Diencephalon (tissue), 1 donor: ENCODE data around the gene FIZ1. TPM values are rescaled to one million over a fixed set of nuclear protein-coding genes. Genes with fewer than 3 reads are reported as not detected.

ENCODE experiments used
- total RNA-seq: library from RNA; depleted of rRNA; stranded (reverse); fragments of >200 nt; gene quantifications from one replicate; pipeline ENCODE4 v1.2.3, GENCODE V29; 2014

FIZ1 gene
- total RNA-seq: 5.3 TPM

GRCh38 chr19:55599468-55599841 lies at the start of gene FIZ1:
Gene FIZ1, minus strand, starts transcription at chr19:55599517. Its CDS starts 1,652 bp downstream, at chr19:55597865.

GRCh38 chr19:55647732-55648584 lies 48.6 kb upstream of the FIZ1 start, which contains the start of gene CCDC106:
Gene CCDC106, plus strand, starts transcription at chr19:55648212. Its CDS starts 835 bp downstream, at chr19:55649047.

GRCh38 chr19:55643003-55643886 lies 43.9 kb upstream of the FIZ1 start, which contains the start of gene ZNF581:
Gene ZNF581, plus strand, starts transcription at chr19:55643649. Its CDS starts 923 bp downstream, at chr19:55644572.

GRCh38 chr19:55640577-55641425 lies 41.5 kb upstream of the FIZ1 start, which contains the start of gene ZNF580:
Gene ZNF580, plus strand, starts transcription at chr19:55641002. Its CDS starts 1,507 bp downstream, at chr19:55642509.

GRCh38 chr19:55624109-55625003 lies 25.0 kb upstream of the FIZ1 start, which contains the start of gene ZNF784:
Gene ZNF784, minus strand, starts transcription at chr19:55624566. Its CDS starts 5 bp downstream, at chr19:55624561.

GRCh38 chr19:55605637-55606470 lies 6.5 kb upstream of the FIZ1 start, which contains the start of gene ZNF865:
Gene ZNF865, plus strand, starts transcription at chr19:55605647. Its CDS starts 7,972 bp downstream, at chr19:55613619.

GRCh38 chr19:55599842-55600661 lies 735 bp upstream of the FIZ1 start, which contains the start of gene ZNF524:
Gene ZNF524, plus strand, starts transcription at chr19:55600288. Its CDS starts 1,825 bp downstream, at chr19:55602113.

GRCh38 chr19:55580628-55581144 lies 18.6 kb downstream of the FIZ1 start, which contains the start of gene ZNF579:
Gene ZNF579, minus strand, starts transcription at chr19:55580848. Its CDS starts 1,209 bp downstream, at chr19:55579639.

GRCh38 chr19:55545443-55545842 lies 53.9 kb downstream of the FIZ1 start, which contains the start of gene SBK3:
Gene SBK3, minus strand, starts transcription at chr19:55545543. Its CDS starts 0 bp downstream, at chr19:55545543.

Other genes with a start within 250 kb of the FIZ1 start
- gene COX6B2, start 244.8 kb downstream of the FIZ1 start, total RNA-seq: 0.92 TPM
- not detected for gene GARIN5B, start 236.3 kb downstream of the FIZ1 start, total RNA-seq
- 0.23 TPM for gene IL11, start 229.1 kb downstream of the FIZ1 start, total RNA-seq
- gene TMEM190, start 222.7 kb downstream of the FIZ1 start, total RNA-seq: not detected
- not detected for gene TMEM238, start 215.2 kb downstream of the FIZ1 start, total RNA-seq
- 129 TPM for gene RPL28, start 213.6 kb downstream of the FIZ1 start, total RNA-seq
- gene UBE2S, start 191.7 kb downstream of the FIZ1 start, total RNA-seq: 43.4 TPM
- 4.6 TPM for gene SHISA7, start 156.2 kb downstream of the FIZ1 start, total RNA-seq
- 20.5 TPM for gene ISOC2, start 137.9 kb downstream of the FIZ1 start, total RNA-seq
- not detected for gene C19orf85, start 134.8 kb downstream of the FIZ1 start, total RNA-seq
- gene ZNF628, start 122.9 kb downstream of the FIZ1 start, total RNA-seq: 1.6 TPM
- gene NAT14, start 114.3 kb downstream of the FIZ1 start, total RNA-seq: 20.3 TPM
- gene SSC5D, start 111.1 kb downstream of the FIZ1 start, total RNA-seq: 0.23 TPM
- not detected for gene SBK2, start 62.4 kb downstream of the FIZ1 start, total RNA-seq
- gene SBK3, start 54.0 kb downstream of the FIZ1 start, total RNA-seq: not detected
- 4.6 TPM for gene ZNF579, start 18.7 kb downstream of the FIZ1 start, total RNA-seq
- 3.0 TPM for gene ZNF524, start 771 bp upstream of the FIZ1 start, total RNA-seq
- gene ZNF865, start 6.1 kb upstream of the FIZ1 start, total RNA-seq: 1.8 TPM
- gene ZNF784, start 25.0 kb upstream of the FIZ1 start, total RNA-seq: 6.5 TPM
- 6.9 TPM for gene ZNF580, start 41.5 kb upstream of the FIZ1 start, total RNA-seq
- 7.8 TPM for gene ZNF581, start 44.1 kb upstream of the FIZ1 start, total RNA-seq
- gene CCDC106, start 48.7 kb upstream of the FIZ1 start, total RNA-seq: 16.6 TPM
- gene U2AF2, start 55.5 kb upstream of the FIZ1 start, total RNA-seq: 76.1 TPM
- gene EPN1, start 75.7 kb upstream of the FIZ1 start, total RNA-seq: 33.2 TPM
- not detected for gene NLRP9, start 138.9 kb upstream of the FIZ1 start, total RNA-seq
- not detected for gene RFPL4A, start 159.6 kb upstream of the FIZ1 start, total RNA-seq
- gene RFPL4AL1, start 169.6 kb upstream of the FIZ1 start, total RNA-seq: not detected
- under 0.01 TPM for gene NLRP11, start 232.5 kb upstream of the FIZ1 start, total RNA-seq
- gene NLRP4, start 237.0 kb upstream of the FIZ1 start, total RNA-seq: under 0.01 TPM